ENCODE results near the gene NDRG3.

DNA sequence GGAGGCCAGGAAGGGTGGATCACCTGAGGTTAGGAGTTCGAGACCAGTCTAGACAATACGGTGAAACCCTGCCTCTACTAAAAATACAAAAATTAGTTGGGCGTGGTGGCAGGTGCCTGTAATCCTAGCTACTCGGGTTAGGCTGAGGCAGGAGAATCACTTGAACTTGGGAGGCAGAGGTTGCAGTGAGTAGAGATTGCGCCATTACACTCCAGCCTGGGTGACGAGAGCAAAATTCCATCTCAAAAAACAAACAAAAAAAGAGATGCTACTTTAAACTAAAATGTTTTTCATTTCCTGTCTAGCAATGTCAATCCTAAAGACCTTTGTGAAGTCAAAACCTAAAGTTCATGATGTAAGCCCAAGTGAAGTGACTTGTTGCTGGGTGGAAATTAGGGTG, 14.8 kb upstream of the NDRG3 start:
- TF ChIP-seq, protein P1, sequence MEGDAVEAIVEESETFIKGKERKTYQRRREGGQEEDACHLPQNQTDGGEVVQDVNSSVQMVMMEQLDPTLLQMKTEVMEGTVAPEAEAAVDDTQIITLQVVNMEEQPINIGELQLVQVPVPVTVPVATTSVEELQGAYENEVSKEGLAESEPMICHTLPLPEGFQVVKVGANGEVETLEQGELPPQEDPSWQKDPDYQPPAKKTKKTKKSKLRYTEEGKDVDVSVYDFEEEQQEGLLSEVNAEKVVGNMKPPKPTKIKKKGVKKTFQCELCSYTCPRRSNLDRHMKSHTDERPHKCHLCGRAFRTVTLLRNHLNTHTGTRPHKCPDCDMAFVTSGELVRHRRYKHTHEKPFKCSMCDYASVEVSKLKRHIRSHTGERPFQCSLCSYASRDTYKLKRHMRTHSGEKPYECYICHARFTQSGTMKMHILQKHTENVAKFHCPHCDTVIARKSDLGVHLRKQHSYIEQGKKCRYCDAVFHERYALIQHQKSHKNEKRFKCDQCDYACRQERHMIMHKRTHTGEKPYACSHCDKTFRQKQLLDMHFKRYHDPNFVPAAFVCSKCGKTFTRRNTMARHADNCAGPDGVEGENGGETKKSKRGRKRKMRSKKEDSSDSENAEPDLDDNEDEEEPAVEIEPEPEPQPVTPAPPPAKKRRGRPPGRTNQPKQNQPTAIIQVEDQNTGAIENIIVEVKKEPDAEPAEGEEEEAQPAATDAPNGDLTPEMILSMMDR (IDR thresholded peaks at IDR 0.05): no peak
- TF ChIP-seq EP300 (IDR thresholded peaks at IDR 0.05) (no peak), POLR2A (IDR thresholded peaks at IDR 0.05) (no peak), POLR2AphosphoS5 (IDR thresholded peaks at IDR 0.05) (no peak)
